Measurements from ENCODE around the gene SRGAP2B.
"Not testable (repeated sequence)": the region's sequence is repeated elsewhere in the genome, so short reads cannot be mapped to it uniquely, and the experiment has no call there.

- TF ChIP-seq YY1 (IDR thresholded peaks at IDR 0.05; ENCODE audit: low read depth, low read length); PHF8 (conservative IDR thresholded peaks at IDR 0.05; ENCODE audit: low read depth, low read length); CTCF (IDR thresholded peaks at IDR 0.05; ENCODE audit: control extremely low read depth in 1 of 3, insufficient read depth in 1 of 3, low read depth in 1 of 3, low read length in 3 of 3); MAX (IDR thresholded peaks at IDR 0.05); TAF1 (IDR thresholded peaks at IDR 0.05; ENCODE audit: low read depth, low read length): not testable (repeated sequence)
These were observed 32.0 kb upstream of the SRGAP2B start for GRCh38 chr1:145127144-145127543.
